Measurements from ENCODE around the gene TMEM144.
A peak's percentile ranks its signal among the peaks of the same experiment; 100 is the strongest.
"Not testable (repeated sequence)": the region's sequence is repeated elsewhere in the genome, so short reads cannot be mapped to it uniquely, and the experiment has no call there.

Gene TMEM144

GRCh38 chr4:158202481-158202880 is 7.8 kb upstream of the TMEM144 start:
- TF ChIP-seq GATA1 (IDR thresholded peaks at IDR 0.05; ENCODE audit: low read depth, low read length) (no peak), POLR2A (IDR thresholded peaks at IDR 0.05; ENCODE audit: low read length) (no peak)
- no peak for DNase-seq

DNA sequence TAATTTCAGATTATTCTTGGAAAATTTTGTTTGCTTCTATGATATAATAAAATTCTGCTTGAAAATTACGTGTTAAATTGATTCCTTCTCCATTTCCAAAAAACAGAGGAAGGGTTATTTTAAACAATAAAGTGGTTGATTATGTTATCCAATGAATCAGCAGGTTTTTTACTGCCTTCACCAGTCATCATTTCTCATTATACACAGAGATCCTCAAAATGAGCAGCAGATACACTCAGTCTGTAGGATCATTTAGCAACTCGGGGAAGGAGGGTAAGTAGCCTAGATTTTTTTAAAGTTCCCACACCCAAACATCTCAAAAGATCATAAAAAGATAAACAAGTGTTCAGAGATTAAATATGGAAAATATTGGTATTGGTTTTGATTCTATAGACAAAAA is 6.8 kb upstream of the TMEM144 start:
- no peak for TF ChIP-seq GATA1 (IDR thresholded peaks at IDR 0.05; ENCODE audit: low read depth, low read length)
- TF ChIP-seq POLR2A (IDR thresholded peaks at IDR 0.05; ENCODE audit: low read length): no peak
- DNase-seq: no peak

DNA sequence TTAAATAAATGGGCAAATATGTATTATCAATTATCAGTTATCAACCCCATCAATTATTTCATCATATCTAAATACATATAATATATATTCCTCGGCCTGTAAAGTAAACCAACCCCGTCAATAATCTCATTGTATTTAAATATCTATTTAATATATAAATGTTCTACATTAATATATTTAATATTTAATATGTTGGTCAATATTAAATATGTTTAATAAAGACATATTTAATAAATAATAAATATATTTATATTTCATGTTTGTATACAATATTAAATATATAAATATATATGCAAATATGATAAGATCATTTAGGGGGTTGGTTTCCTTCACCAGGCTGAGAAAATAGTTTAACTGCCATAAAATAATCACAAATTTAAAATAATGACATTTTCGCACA is 6.4 kb upstream of the TMEM144 start:
- no peak for DNase-seq
- TF ChIP-seq POLR2A (IDR thresholded peaks at IDR 0.05; ENCODE audit: low read length) (no peak), GATA1 (IDR thresholded peaks at IDR 0.05; ENCODE audit: low read depth, low read length) (no peak)

DNA sequence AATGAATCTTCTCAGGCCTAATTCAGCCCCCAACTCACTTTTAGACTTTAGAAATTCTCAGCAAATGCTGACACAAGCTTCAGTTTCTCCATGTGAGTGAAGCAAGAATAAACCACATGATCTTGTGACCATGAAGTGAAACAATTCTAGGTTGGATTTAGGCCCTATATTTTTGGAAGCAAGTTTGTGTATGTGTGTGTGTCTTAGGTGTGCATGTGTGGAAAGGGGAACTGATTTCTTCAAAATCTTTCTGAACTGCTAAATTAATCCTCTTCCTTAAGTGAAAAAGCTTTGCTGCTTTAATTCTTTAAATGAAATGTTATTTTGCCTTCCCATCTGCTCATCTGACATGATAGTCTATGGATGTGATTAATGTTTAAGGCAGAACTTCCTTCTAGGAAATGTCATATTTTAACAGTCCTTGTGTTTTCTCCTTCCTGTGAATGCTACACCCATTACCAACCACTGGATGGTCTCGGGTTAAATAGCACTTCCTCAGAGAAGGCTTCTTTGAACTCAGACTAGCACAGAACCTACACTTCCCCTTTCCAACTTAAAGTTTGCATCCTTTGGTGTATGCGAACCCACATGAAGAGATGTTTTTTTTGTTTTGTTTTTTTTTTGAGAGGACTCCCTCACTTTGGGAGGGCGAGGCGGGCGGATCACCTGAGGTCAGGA is 1.2 kb upstream of the TMEM144 start:
- no peak for DNase-seq
- TF ChIP-seq GATA1 (IDR thresholded peaks at IDR 0.05; ENCODE audit: low read depth, low read length) (no peak), POLR2A (IDR thresholded peaks at IDR 0.05; ENCODE audit: low read length) (no peak)

DNA sequence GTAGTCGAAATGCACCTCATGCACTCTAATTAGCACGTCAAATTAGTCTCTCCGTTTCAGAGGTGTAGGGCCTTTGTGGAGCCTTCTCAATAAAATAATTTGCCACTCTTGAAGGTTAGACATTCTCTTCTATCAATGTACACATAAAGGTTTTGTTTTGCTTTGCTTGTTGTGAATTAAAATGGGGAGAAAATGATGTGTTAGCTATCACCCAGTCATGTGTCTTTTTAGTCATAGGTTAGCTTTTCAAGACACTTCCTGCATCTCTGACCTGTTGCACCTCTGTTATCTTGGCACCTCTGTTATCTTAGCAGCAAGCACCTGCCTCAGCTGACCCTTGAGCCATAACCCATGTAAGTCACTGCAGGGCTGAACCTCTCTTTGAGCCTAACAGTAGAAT is 936 bp downstream of the TMEM144 start:
- TF ChIP-seq GATA1 (IDR thresholded peaks at IDR 0.05; ENCODE audit: low read depth, low read length): no peak
- no peak for TF ChIP-seq POLR2A (IDR thresholded peaks at IDR 0.05; ENCODE audit: low read length)
- DNase-seq: peak; percentile 17 to 27

- no peak for DNase-seq
- TF ChIP-seq GATA1 (IDR thresholded peaks at IDR 0.05; ENCODE audit: low read depth, low read length): no peak
- no peak for TF ChIP-seq POLR2A (IDR thresholded peaks at IDR 0.05; ENCODE audit: low read length)
These were observed 3.2 kb downstream of the TMEM144 start for GRCh38 chr4:158213466-158213865.

- TF ChIP-seq GATA1 (IDR thresholded peaks at IDR 0.05; ENCODE audit: low read depth, low read length) (no peak), POLR2A (IDR thresholded peaks at IDR 0.05; ENCODE audit: low read length) (no peak)
- DNase-seq: no peak
These were observed 4.6 kb downstream of the TMEM144 start for GRCh38 chr4:158214856-158215255.

DNA sequence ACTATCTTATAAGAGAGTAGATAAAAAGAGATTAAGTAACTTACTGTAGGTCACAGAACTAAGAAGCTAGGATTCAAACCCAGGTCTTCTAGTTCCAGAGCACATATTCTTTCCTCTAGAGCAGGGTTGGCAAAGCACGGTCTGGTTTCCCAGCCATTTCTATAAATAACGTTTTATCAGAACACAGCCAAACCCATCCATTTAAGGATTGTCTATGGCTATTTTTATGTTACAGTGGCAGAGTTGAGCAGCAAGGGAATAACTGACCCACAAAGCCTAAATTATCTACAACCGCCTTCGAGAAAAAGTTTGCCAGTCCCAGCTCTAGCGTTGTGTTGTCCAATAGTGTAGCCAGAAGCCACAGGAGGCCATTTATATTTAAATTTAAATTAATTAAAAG is 7.5 kb downstream of the TMEM144 start:
- TF ChIP-seq POLR2A (IDR thresholded peaks at IDR 0.05; ENCODE audit: low read length): no peak
- TF ChIP-seq GATA1 (IDR thresholded peaks at IDR 0.05; ENCODE audit: low read depth, low read length): no peak

DNA sequence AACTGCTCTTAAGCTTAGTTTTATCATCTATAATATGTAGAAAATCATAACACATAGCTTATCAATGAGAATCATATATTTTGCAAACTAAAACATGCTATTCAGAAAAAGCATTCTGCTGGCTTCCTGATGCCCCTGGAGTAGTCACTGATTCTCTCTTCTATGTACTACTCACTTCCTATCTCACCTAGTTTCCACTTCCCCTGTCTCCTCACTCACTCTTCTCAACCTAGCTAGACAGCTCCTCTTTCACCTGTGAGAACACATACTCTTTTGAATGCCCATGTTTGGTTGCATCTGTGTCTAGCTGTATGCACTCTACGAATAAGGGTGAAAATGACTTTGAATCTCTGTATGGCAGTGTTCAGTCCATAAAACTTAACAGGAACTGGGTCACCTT is 9.3 kb downstream of the TMEM144 start:
- no peak for DNase-seq

More for the DNA sequence above, 7.5 kb downstream of the TMEM144 start:
- no peak for DNase-seq

GRCh38 chr4:158224318-158224717 is 14.0 kb downstream of the TMEM144 start:
- DNase-seq: not testable (repeated sequence)

More for the DNA sequence above, 9.3 kb downstream of the TMEM144 start:
- TF ChIP-seq POLR2A (IDR thresholded peaks at IDR 0.05; ENCODE audit: low read length): no peak
- TF ChIP-seq GATA1 (IDR thresholded peaks at IDR 0.05; ENCODE audit: low read depth, low read length): no peak

GRCh38 chr4:158224999-158225398 is 14.7 kb downstream of the TMEM144 start:
- peak; percentile 60 to 82 for DNase-seq

- not testable (repeated sequence) for DNase-seq
These were observed 17.6 kb downstream of the TMEM144 start for GRCh38 chr4:158227880-158228279.

DNA sequence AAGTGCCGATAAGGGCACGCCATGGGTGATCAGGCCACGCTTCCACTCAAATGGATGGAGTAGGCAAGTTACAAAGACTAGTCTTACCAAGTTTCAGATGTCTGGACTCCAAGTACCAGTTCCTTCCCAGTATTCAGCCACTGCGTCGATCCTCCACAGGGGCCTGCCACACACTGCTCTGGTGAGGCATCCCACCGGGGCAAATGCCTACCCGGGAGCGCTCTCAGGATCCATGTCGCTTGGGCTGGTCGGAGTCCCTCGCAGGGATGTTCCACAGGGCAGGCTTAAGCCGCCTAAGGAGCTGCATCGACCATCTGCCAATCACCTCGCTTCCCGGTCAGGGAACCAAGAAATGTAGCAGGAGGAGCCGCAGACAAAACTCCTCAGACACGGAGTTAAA is 18.1 kb downstream of the TMEM144 start:
- not testable (repeated sequence) for DNase-seq

GRCh38 chr4:158229768-158230167 is 19.5 kb downstream of the TMEM144 start:
- TF ChIP-seq POLR2A (IDR thresholded peaks at IDR 0.05; ENCODE audit: low read length): no peak
- no peak for TF ChIP-seq GATA1 (IDR thresholded peaks at IDR 0.05; ENCODE audit: low read depth, low read length)
- no peak for DNase-seq

DNA sequence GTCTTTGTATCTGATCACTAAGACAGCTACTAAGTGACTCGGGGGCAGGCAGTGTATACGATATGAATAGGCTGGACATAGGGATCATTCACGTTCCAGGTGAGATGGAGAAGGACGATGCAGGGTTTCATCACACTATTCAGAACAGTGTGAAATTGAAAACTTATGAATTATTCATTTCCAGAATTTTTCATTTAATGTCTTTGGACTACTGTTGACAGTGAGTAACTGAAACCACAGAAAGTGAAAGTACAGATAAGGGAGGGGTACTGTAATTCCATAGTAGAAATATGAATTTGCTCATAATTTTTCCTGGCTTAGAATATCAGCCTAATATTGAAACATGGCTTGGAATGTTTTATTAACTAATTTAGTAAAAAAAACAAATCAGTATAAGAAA is 24.4 kb downstream of the TMEM144 start:
- TF ChIP-seq GATA1 (IDR thresholded peaks at IDR 0.05; ENCODE audit: low read depth, low read length) (no peak), POLR2A (IDR thresholded peaks at IDR 0.05; ENCODE audit: low read length) (no peak)

More for the DNA sequence above, 24.4 kb downstream of the TMEM144 start:
- DNase-seq: no peak
